ENCODE data around the gene ENTPD7.
"Not testable (repeated sequence)": the region's sequence is repeated elsewhere in the genome, so short reads cannot be mapped to it uniquely, and the experiment has no call there.

The ENTPD7 gene

GRCh38 chr10:99743841-99744240 lies 84.5 kb downstream of the ENTPD7 start:
- DNase-seq (ENCODE audit: low read depth in 2 of 2): no peak

- DNase-seq (ENCODE audit: low read depth in 2 of 2): not testable (repeated sequence)
Measured at GRCh38 chr10:99746166-99746565, 86.9 kb downstream of the ENTPD7 start.

GRCh38 chr10:99748823-99749451 lies 89.6 kb downstream of the ENTPD7 start:
- no peak for DNase-seq (ENCODE audit: low read depth in 2 of 2)

GRCh38 chr10:99750641-99751040 lies 91.3 kb downstream of the ENTPD7 start:
- no peak for DNase-seq (ENCODE audit: low read depth in 2 of 2)

- DNase-seq (ENCODE audit: low read depth in 2 of 2): no peak
Measured at GRCh38 chr10:99754670-99755069, 95.4 kb downstream of the ENTPD7 start.
